DND-41 (cell line): ENCODE results near the gene NKD2.

Source experiments
- EZH2 ChIP-seq: IDR thresholded peaks from 3 replicates; pipeline ENCODE4 v1.6.1; 2012; ENCODE audit warnings: borderline replicate concordance, low read depth, mild to moderate bottlenecking, moderate library complexity, low read length, inconsistent platforms; ENCODE audit not compliant: severe bottlenecking
- TF ChIP-seq, protein P1 (sequence below): IDR thresholded peaks from 2 replicates; pipeline ENCODE4 v1.5.1; 2012; ENCODE audit warnings: borderline replicate concordance, low read length, moderate library complexity, mild to moderate bottlenecking; ENCODE audit not compliant: poor library complexity, severe bottlenecking; ENCODE audit errors: extremely low read depth

DNA sequence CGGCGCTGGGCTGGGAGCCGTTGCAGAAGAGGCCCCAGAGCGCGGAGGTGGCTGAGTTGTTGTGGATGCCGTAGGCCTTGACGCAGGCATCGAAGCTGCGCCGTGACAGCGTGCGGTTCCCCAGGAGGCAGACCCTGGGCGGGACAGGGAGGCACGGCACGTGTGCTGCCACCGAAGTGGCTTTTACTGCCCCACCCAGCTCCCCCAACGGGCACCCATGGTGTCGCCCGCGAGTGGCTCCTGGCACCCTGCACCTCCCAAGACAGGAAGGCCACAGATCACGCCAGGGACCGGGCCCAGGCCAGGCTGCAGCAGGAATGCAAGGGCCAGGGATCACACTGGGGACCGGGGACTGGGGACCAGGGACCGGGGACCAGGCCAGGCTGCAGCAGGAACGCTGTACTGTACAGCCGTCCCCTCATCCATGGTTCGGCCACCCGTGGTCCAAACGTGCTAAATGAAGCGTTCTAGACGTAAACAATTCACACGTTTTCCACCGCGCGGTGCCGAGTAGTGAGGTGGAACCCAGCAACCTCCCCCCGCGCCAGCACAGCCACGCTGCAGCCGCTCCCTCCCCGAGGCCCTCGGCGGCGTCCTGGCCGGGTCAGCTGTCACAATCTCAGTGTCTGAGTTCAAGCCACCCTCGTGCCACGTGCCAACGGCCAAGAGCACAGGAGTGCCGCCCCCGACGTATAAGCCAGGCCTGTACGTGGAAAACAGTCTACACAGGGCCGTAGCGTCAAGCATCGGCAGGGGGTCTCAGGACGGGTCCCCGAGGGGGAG, 75.4 kb downstream of the NKD2 start:
- TF ChIP-seq, protein P1, sequence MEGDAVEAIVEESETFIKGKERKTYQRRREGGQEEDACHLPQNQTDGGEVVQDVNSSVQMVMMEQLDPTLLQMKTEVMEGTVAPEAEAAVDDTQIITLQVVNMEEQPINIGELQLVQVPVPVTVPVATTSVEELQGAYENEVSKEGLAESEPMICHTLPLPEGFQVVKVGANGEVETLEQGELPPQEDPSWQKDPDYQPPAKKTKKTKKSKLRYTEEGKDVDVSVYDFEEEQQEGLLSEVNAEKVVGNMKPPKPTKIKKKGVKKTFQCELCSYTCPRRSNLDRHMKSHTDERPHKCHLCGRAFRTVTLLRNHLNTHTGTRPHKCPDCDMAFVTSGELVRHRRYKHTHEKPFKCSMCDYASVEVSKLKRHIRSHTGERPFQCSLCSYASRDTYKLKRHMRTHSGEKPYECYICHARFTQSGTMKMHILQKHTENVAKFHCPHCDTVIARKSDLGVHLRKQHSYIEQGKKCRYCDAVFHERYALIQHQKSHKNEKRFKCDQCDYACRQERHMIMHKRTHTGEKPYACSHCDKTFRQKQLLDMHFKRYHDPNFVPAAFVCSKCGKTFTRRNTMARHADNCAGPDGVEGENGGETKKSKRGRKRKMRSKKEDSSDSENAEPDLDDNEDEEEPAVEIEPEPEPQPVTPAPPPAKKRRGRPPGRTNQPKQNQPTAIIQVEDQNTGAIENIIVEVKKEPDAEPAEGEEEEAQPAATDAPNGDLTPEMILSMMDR = no peak
- TF ChIP-seq EZH2 = no peak
